H9 (cell line): ENCODE data around the gene KRT12. TPM values are rescaled to one million over a fixed set of nuclear protein-coding genes. Genes with fewer than 3 reads are reported as not detected.

Source experiments
- DNase-seq: peaks from one replicate; pipeline ENCODE4 v3.0.0-alpha.2; 2017
- H2AFZ ChIP-seq: one replicate; pipeline ENCODE4 v1.6.1; 2013; ENCODE audit warnings: mild to moderate bottlenecking, low read length, control low read depth, moderate library complexity
- H2AK5ac ChIP-seq: 2 replicates; pipeline ENCODE4 v1.6.1; 2013; ENCODE audit warnings: low read length, control low read depth, mixed read lengths; ENCODE audit not compliant: insufficient read length
- H2BK120ac ChIP-seq: one replicate; pipeline ENCODE4 v1.6.1; 2013; ENCODE audit warnings: low read depth, mild to moderate bottlenecking, low read length, control low read depth, inconsistent platforms; ENCODE audit not compliant: poor library complexity, severe bottlenecking
- H2BK12ac ChIP-seq: 2 replicates; pipeline ENCODE4 v1.6.1; 2013; ENCODE audit warnings: low read length, control low read depth, mixed read lengths, low read depth; ENCODE audit not compliant: insufficient read length
- H2BK15ac ChIP-seq: 2 replicates; pipeline ENCODE4 v1.6.1; 2013; ENCODE audit warnings: low read depth, low read length, control low read depth
- H2BK20ac ChIP-seq: one replicate; pipeline ENCODE4 v1.6.1; 2013; ENCODE audit warnings: low read depth, mild to moderate bottlenecking, low read length, control low read depth, inconsistent platforms; ENCODE audit not compliant: poor library complexity, severe bottlenecking
- H2BK5ac ChIP-seq: 2 replicates; pipeline ENCODE4 v1.6.1; 2013; ENCODE audit warnings: low read length, control low read depth, mixed read lengths; ENCODE audit not compliant: insufficient read length
- H3K14ac ChIP-seq: 2 replicates; pipeline ENCODE4 v1.6.1; 2013; ENCODE audit warnings: low read length, control low read depth; ENCODE audit not compliant: insufficient read depth
- H3K18ac ChIP-seq: 2 replicates; pipeline ENCODE4 v1.6.1; 2013; ENCODE audit warnings: low read depth, mild to moderate bottlenecking, mixed read lengths, low read length, control low read depth; ENCODE audit not compliant: insufficient read length
- H3K23ac ChIP-seq: 2 replicates; pipeline ENCODE4 v1.6.1; 2013; ENCODE audit warnings: low read length, control low read depth, mixed read lengths, low read depth; ENCODE audit not compliant: insufficient read length
- H3K23me2 ChIP-seq: 2 replicates; pipeline ENCODE4 v1.6.1; 2013; ENCODE audit warnings: low read depth, mild to moderate bottlenecking, mixed read lengths, low read length, control low read depth; ENCODE audit not compliant: insufficient read length, poor library complexity, severe bottlenecking
- H3K27ac ChIP-seq: 2 replicates; pipeline ENCODE4 v1.5.1; 2013; ENCODE audit warnings: low read length, control low read depth, mixed read lengths, low read depth; ENCODE audit not compliant: insufficient read length
- H3K27me3 ChIP-seq: 2 replicates; pipeline ENCODE4 v1.6.1; 2013; ENCODE audit warnings: low read length, control low read depth, inconsistent platforms; ENCODE audit not compliant: insufficient read depth
- H3K4ac ChIP-seq: 2 replicates; pipeline ENCODE4 v1.6.1; 2013; ENCODE audit warnings: low read depth, mild to moderate bottlenecking, control low read depth, inconsistent platforms, low read length, moderate library complexity
- H3K4me1 ChIP-seq: 2 replicates; pipeline ENCODE4 v1.6.1; 2013; ENCODE audit warnings: low read length, control low read depth, inconsistent platforms; ENCODE audit not compliant: insufficient read depth
- H3K4me2 ChIP-seq: 2 replicates; pipeline ENCODE4 v1.6.1; 2013; ENCODE audit warnings: low read length, control low read depth, mixed read lengths; ENCODE audit not compliant: insufficient read length, insufficient read depth
- H3K56ac ChIP-seq: 2 replicates; pipeline ENCODE4 v1.6.1; 2013; ENCODE audit warnings: low read depth, mild to moderate bottlenecking, mixed read lengths, low read length, control low read depth; ENCODE audit not compliant: insufficient read length
- H3K79me1 ChIP-seq: 2 replicates; pipeline ENCODE4 v1.6.1; 2013; ENCODE audit warnings: low read depth, mild to moderate bottlenecking, moderate library complexity, low read length, control low read depth, inconsistent platforms; ENCODE audit not compliant: insufficient read depth, poor library complexity, severe bottlenecking
- H3K79me2 ChIP-seq: 2 replicates; pipeline ENCODE4 v1.6.1; 2013; ENCODE audit warnings: low read length, control low read depth, inconsistent platforms; ENCODE audit not compliant: insufficient read depth
- H3K9ac ChIP-seq: 2 replicates; pipeline ENCODE4 v1.6.1; 2013; ENCODE audit warnings: low read length, control low read depth, mixed read lengths; ENCODE audit not compliant: insufficient read length; ENCODE audit errors: extremely low read depth
- H3K9me3 ChIP-seq: one replicate; pipeline ENCODE4 v1.6.1; 2013; ENCODE audit warnings: low read depth, low read length, inconsistent platforms; ENCODE audit not compliant: control insufficient read depth
- H3T11ph ChIP-seq: one replicate; pipeline ENCODE4 v1.6.1; 2013; ENCODE audit warnings: mild to moderate bottlenecking, low read length, control low read depth, inconsistent platforms
- H4K20me1 ChIP-seq: one replicate; pipeline ENCODE4 v1.6.1; 2013; ENCODE audit not compliant: control insufficient read depth, insufficient read length, insufficient read depth
- H4K5ac ChIP-seq: 2 replicates; pipeline ENCODE4 v1.6.1; 2013; ENCODE audit warnings: low read depth, mild to moderate bottlenecking, mixed read lengths, low read length, control low read depth; ENCODE audit not compliant: insufficient read length
- H4K8ac ChIP-seq: replicated peaks from 2 replicates; pipeline ENCODE4 v1.6.1; 2013; ENCODE audit warnings: low read length, control low read depth, mixed read lengths, low read depth; ENCODE audit not compliant: insufficient read length
- H4K91ac ChIP-seq: 2 replicates; pipeline ENCODE4 v1.6.1; 2013; ENCODE audit warnings: low read depth, mild to moderate bottlenecking, moderate library complexity, mixed read lengths, low read length, control low read depth; ENCODE audit not compliant: insufficient read length
- H3K27ac Mint-ChIP-seq, 3 experiments: 2 replicates in 2 of 3; 3 replicates in 1 of 3; pipeline ENCODE4 v1.8.0; 2020 to 2021; ENCODE audit warnings: mixed read lengths in 3 of 3, mild to moderate bottlenecking in 1 of 3, moderate library complexity in 1 of 3
- H3K27me3 Mint-ChIP-seq: 2 replicates; pipeline ENCODE4 v1.8.0; 2021; ENCODE audit warnings: low read depth, mild to moderate bottlenecking, moderate library complexity, mixed read lengths
- H3K36me3 Mint-ChIP-seq, 3 experiments: 2 replicates in 2 of 3; 3 replicates in 1 of 3; pipeline ENCODE4 v1.8.0; 2020 to 2021; ENCODE audit warnings: low read depth in 3 of 3, mixed read lengths in 3 of 3; ENCODE audit not compliant: insufficient read depth in 1 of 3
- H3K4me1 Mint-ChIP-seq, 2 experiments: 2 replicates each; pipeline ENCODE4 v1.8.0; 2020; ENCODE audit warnings: mixed read lengths in 2 of 2
- H3K4me3 Mint-ChIP-seq, 2 experiments: 2 replicates in 1 of 2; 3 replicates in 1 of 2; pipeline ENCODE4 v1.8.0; 2020 to 2021; ENCODE audit warnings: mild to moderate bottlenecking in 2 of 2, mixed read lengths in 2 of 2, moderate library complexity in 1 of 2
- H3K9me3 Mint-ChIP-seq, 2 experiments: 2 replicates in 1 of 2; 3 replicates in 1 of 2; pipeline ENCODE4 v1.8.0; 2020; ENCODE audit warnings: mild to moderate bottlenecking in 2 of 2, mixed read lengths in 2 of 2, moderate library complexity in 1 of 2
- CTCF ChIP-seq: fragments of 200-600 bp; sonication (generic); conservative IDR thresholded peaks from 3 replicates; pipeline ENCODE4 v1.8.0; 2021; ENCODE audit warnings: antibody characterized with exemption, mild to moderate bottlenecking
- WGBS: extraction: QIAGEN DNeasy Blood & Tissue Kit; methylation state at CpG from one replicate; pipeline ENCODE4 v1.1.7; 2013; ENCODE audit warnings: missing lambda C conversion rate, low lambda C conversion rate, mixed read lengths; ENCODE audit not compliant: insufficient read length; ENCODE audit errors: extremely low coverage; 5-methylcytosine and 5-hydroxymethylcytosine counted together
- total RNA-seq: library from RNA; stranded (reverse); gene quantifications from 2 replicates; pipeline ENCODE4 v1.2.1, GENCODE V29; 2021

KRT12 gene
- total RNA-seq, 1 experiment from 2014 or later, result not detected

DNA sequence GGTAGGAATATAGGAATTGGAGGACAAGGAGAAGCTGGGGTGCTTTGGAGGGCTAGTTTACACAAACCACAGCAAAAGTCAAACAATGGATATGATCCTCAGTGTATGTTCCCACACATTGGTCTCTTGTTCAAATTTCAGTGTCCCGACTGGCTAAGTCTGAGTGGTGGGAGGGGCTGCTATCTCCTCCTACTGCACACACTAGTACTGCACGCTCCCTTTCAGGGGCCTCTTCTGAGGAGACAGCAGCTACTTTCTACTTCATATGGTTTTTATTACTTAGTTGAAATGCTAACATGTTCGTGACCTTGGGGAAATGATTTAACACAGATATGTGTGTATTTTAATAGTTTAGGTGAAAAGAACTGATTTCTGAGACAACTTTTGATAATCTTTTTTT is 25.8 kb downstream of the KRT12 start:
- Histone ChIP-seq H2BK20ac (no peak overlapping the region), H3K4ac (no peak overlapping the region), H3K27me3 (no peaks in the 10 kb centered on the region; the same call in 1 of the 2 replicates), H4K8ac (no peak overlapping the region), H3K4me2 (no peak overlapping the region), H3K9me3 (no peaks in the 10 kb centered on the region), H2BK120ac (no peak overlapping the region), H4K20me1 (no peaks in the 10 kb centered on the region), H2AK5ac (no peak overlapping the region), H3K18ac (no peak overlapping the region), H3K23me2 (no peaks in the 10 kb centered on the region), H2BK15ac (no peak overlapping the region), H3K56ac (no peak overlapping the region), H3K14ac (no peak overlapping the region), H3K79me1 (no peaks in the 10 kb centered on the region), H2BK12ac (no peak overlapping the region), H3T11ph (no peak overlapping the region), H3K27ac (no peak overlapping the region), H3K23ac (no peak overlapping the region), H4K5ac (no peak overlapping the region), H4K91ac (no peak overlapping the region), H2BK5ac (no peak overlapping the region), H3K9ac (no peak overlapping the region), H2AFZ (no peak overlapping the region), H3K4me1 (no peaks in the 10 kb centered on the region), H3K79me2 (no peaks in the 10 kb centered on the region)
- WGBS, result no CpG with 5 or more reads among the region's 3 CpGs
- peaks cover 98% of the 10 kb centered on the region for H3K27me3 Mint-ChIP-seq
- TF ChIP-seq CTCF, result no peak
- H3K27ac Mint-ChIP-seq, result no peak overlapping the region
- no peak for DNase-seq
- H3K4me3 Mint-ChIP-seq, result no peak overlapping the region
- peaks cover 4% of the 10 kb centered on the region in 2 experiments for H3K4me1 Mint-ChIP-seq
- no peaks in the 10 kb centered on the region for H3K36me3 Mint-ChIP-seq
- H3K9me3 Mint-ChIP-seq, result no peaks in the 10 kb centered on the region
